Femur (tissue), 1 donor: ENCODE data around the gene SLC6A20.

Experiments used
- DNase-seq: peaks from one replicate; pipeline ENCODE4 v3.0.0-alpha.2; 2017

The SLC6A20 gene

GRCh38 chr3:45712434-45713110 is 83.8 kb downstream of the SLC6A20 start:
- DNase-seq = no peak

GRCh38 chr3:45711931-45712330 is 84.4 kb downstream of the SLC6A20 start:
- DNase-seq = no peak

GRCh38 chr3:45705839-45706808 is 90.2 kb downstream of the SLC6A20 start:
- DNase-seq = no peak
